ENCODE measurements around the gene FBXW8.
A peak's percentile ranks its signal among the peaks of the same experiment; 100 is the strongest.

The FBXW8 gene

DNA sequence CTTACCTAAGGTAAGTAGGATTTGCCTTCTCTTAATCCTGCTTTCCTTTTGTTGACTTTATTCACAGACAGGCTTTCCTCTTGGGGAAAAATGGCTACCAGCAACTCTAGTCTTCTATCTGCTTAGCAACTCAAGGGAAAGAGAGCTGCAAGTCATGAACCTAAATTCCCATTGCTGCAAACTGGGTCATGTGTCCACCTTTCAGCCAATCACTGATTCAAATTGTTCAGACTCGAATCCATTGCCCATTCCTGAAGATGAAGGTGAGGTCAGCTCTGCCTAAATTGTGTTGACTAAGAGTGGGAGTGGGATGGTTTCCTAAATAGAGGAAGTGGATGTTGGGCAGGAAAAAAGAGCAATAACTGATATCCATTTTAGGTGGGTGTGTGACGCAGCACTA is 7.7 kb downstream of the FBXW8 start:
- TF ChIP-seq CTCF (IDR thresholded peaks at IDR 0.05; ENCODE audit: low read depth, low read length), result no peak

DNA sequence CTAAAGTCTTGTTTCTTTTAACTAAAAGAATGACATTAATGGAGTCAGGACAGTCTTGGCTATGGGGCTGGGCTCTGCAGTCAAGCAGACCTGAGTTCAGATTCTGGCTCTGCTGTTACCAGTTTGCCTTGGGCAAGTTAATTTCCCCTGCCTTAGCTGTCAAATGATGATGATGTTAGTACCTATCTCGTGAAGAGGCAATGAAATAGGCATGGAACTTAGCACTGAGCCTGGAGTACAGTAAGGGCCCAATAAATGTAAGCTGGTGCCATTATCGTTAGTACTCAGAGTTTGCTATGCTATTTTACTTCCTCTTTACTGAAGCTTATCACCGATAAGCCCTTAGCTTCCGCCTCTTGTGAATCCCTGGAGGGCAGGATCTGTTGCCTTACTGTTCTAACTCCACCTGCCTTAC is 8.5 kb downstream of the FBXW8 start:
- no peak for TF ChIP-seq CTCF (IDR thresholded peaks at IDR 0.05; ENCODE audit: low read depth, low read length)
- DNase-seq (ENCODE audit: extremely low read depth, low read depth), result no peak

More for the DNA sequence above, 7.7 kb downstream of the FBXW8 start:
- no peak for DNase-seq (ENCODE audit: extremely low read depth, low read depth)

- no peak for DNase-seq (ENCODE audit: extremely low read depth, low read depth)
- TF ChIP-seq CTCF (IDR thresholded peaks at IDR 0.05; ENCODE audit: low read depth, low read length), result no peak
These were observed 9.1 kb downstream of the FBXW8 start for GRCh38 chr12:116919706-116920485.

- TF ChIP-seq CTCF (IDR thresholded peaks at IDR 0.05; ENCODE audit: low read depth, low read length), result no peak
- DNase-seq (ENCODE audit: extremely low read depth, low read depth), result no peak
These were observed 10.2 kb downstream of the FBXW8 start for GRCh38 chr12:116920939-116921338.

GRCh38 chr12:116922194-116922897 is 11.6 kb downstream of the FBXW8 start:
- peak; percentile 35 for DNase-seq (ENCODE audit: extremely low read depth, low read depth)
- no peak for TF ChIP-seq CTCF (IDR thresholded peaks at IDR 0.05; ENCODE audit: low read depth, low read length)

GRCh38 chr12:116924558-116925453 is 14.1 kb downstream of the FBXW8 start:
- peak; percentile 28 for DNase-seq (ENCODE audit: extremely low read depth, low read depth)
- TF ChIP-seq CTCF (IDR thresholded peaks at IDR 0.05; ENCODE audit: low read depth, low read length), result no peak
